HG03439 (cell line): ENCODE measurements around the gene MYH10.

Experiments used
- ATAC-seq: cut with Tn5 transposase; IDR thresholded peaks from one replicate; pipeline ENCODE4 v1.9.1; 2021; ENCODE audit warnings: mild to moderate bottlenecking, moderate library complexity; ENCODE audit not compliant: unreplicated experiment

Gene MYH10

GRCh38 chr17:8476741-8477140 is 153.8 kb downstream of the MYH10 start:
- no peak for ATAC-seq

- ATAC-seq: no peak
Observed at GRCh38 chr17:8475781-8476180, 154.7 kb downstream of the MYH10 start.

GRCh38 chr17:8475227-8475626 is 155.3 kb downstream of the MYH10 start:
- ATAC-seq: no peak

DNA sequence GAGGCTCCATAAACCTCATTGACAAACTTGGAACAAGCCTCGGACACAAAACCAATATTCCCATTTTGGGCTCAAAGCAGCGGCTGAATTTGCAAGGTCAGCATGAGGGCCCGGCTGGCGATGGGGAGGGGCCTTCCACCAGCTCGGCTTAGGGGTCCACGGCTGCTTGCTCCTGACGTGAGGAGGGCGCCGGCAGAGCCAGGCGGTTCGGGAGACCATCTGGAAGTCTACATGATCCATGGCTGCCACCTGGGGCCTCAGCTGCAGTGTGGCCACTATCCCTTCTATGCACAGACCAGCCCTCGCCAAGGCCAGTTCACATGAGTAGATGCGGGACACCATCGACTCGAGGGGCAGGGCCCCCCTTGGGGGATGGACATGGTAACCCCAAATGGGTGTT is 155.7 kb downstream of the MYH10 start:
- no peak for ATAC-seq

- ATAC-seq: no peak
Observed at GRCh38 chr17:8473451-8474192, 156.9 kb downstream of the MYH10 start.

GRCh38 chr17:8472663-8473062 is 157.9 kb downstream of the MYH10 start:
- ATAC-seq: no peak

- ATAC-seq: no peak
Observed at GRCh38 chr17:8470447-8471047, 160.0 kb downstream of the MYH10 start.

- no peak for ATAC-seq
Observed at GRCh38 chr17:8469964-8470363, 160.6 kb downstream of the MYH10 start.

DNA sequence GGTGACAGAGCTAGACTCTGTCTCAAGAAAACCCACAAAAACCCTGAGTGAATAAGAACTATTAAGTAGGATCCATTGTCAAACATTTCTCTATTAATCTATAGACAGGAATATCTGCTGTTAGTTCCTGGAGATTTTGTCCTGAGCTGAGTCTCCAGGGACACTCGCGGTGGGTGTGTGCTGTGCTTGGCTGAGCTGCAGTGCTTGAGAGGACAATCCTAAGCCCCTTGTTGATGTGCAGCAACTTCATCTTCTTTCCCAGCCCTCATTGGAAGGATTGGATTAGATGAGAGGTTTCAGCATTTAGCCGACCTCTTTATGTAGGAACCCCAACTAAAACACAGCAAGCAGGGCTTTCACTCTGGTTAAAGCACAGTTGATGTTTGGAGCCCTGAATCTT is 161.5 kb downstream of the MYH10 start:
- no peak for ATAC-seq

DNA sequence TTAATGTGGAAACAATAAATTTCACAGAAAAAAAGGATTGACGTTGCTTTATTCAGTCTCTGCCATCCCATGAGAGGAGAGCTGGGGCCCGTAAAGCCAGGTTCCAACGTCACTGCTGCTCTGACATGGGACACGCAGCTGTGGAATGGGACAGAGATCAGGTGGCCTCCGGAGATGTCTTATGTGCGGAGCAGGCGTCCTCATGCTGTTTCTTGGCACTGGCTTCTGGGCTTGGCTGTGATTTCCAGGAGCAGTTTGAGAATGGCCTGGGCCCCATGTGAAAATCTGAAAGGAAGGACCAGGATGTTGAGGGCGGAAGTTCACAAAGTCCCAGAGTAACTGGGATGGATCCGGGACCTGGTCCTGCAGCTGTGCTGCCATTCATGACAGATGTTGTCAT is 162.4 kb downstream of the MYH10 start:
- ATAC-seq: no peak

DNA sequence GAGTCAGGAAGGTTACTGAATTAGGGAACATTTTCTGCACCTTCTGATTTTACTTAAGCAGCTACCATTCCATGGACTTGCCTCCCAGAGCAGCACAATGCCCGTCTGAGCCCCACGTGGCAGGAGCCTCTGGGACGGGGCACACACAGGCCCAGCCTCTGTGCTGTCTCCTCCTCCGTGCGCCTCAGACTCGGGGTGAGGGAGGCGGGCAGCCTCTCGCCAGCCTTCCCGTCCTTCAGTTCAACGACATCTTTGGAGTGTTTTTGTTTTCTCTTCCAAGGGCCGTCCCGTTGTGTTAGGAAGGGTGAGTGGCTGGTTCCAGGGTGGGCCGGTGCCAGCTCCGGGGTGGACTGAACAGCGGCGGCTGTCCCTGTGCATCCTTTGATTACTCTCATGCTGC is 163.0 kb downstream of the MYH10 start:
- no peak for ATAC-seq

- no peak for ATAC-seq
Observed at GRCh38 chr17:8466873-8467272, 163.7 kb downstream of the MYH10 start.

GRCh38 chr17:8466456-8466855 is 164.1 kb downstream of the MYH10 start:
- no peak for ATAC-seq

- no peak for ATAC-seq
Observed at GRCh38 chr17:8465759-8466158, 164.8 kb downstream of the MYH10 start.

- no peak for ATAC-seq
Observed at GRCh38 chr17:8465356-8465755, 165.2 kb downstream of the MYH10 start.

- ATAC-seq: no peak
Observed at GRCh38 chr17:8464941-8465340, 165.6 kb downstream of the MYH10 start.

GRCh38 chr17:8463099-8463498 is 167.4 kb downstream of the MYH10 start:
- no peak for ATAC-seq

GRCh38 chr17:8462564-8462963 is 168.0 kb downstream of the MYH10 start:
- ATAC-seq: no peak

DNA sequence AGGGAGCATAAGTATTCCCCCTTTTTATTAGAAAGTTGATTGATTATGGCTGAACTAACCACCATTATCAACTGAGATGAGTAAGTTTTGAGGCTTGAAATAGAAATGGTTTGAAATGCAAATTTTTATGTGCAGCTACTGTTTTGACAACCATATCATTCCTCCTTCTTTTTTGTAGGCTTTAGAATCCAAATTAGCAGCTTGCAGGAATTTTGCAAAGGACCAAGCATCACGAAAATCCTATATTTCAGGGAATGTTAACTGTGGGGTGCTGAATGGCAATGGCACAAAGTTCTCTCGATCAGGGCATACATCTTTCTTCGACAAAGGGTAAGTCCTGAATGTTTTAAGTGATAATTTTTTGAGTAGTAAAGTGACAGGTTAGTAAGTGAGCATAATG is 170.7 kb downstream of the MYH10 start:
- no peak for ATAC-seq

DNA sequence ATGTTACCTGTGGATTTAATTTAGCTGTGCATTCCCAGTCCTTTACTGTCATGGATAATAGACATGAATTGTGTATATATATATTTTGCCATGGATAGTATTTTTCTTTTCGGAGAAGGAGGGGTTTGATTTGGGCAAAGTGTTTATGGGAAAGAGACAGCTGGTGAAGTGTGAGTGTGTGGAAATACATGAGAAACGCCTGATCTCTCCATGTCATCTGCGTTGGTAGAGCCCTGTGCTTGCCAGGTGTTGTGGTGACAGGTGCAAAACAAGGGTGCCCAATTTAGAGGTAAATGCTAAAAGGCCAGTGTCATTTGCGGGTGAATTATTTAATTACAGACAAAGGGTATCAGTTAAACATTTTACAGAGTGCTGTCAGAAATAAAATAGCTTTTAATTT is 171.4 kb downstream of the MYH10 start:
- no peak for ATAC-seq

DNA sequence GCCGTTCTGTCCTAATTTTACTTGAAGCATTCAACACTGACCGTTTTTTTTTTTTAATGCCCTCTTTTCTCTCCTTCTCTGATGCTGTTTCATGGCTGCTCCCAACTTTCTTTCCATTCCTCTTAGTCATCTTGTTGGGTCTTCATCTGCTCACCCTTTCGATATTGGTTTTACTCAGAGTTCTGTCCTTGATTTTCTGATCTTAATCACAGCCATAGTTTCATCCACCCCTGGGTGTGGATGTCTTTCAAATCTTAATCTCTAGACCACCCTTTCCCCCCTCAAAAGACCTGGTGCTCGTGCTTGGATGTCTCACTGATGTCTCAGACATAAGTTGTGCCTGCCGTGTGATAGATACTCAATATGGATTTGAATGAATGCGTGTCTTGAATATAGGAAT is 172.4 kb downstream of the MYH10 start:
- ATAC-seq: no peak

DNA sequence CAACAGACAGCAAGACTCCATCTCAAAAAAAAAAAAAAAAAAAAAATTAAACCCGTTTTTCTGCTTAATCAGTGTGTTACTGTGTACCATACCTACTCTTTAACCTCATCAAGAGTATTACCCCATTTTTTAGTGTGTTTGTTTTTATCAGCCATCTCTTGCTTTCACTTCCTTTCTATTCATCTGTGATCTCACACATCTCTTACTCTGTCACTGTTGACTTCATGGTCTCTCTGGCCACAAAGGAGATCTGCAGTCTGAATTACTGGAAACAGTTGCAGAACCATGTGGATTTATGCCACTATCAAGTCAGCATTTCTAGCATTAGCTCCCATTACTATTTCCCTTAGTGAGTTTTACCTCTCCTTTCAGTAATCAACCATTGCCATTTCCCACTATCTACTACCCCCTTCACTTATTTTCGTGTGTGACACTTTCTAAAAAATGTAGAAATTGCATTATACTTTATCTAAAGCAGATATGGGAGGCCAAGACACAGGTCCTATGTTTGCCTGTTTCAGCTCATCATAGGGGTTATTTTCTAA is 174.8 kb downstream of the MYH10 start:
- ATAC-seq: no peak

DNA sequence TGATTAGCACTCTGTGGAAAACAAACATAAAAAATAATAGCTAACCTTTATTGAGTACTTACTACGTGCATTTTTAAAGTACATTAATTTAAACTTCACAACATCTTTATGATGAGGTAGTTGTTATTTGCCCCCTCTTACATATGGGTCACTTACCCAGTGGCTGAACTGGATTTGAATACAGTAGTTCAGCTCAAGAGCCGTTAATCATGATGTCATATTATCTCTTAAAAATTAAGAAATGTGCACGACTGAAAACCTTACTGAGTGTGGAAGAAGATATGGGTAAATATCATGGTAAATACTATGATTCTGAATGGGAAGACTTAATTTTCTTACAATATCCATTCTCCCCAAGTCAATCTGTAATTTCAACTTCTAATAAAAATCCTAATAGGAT is 177.2 kb downstream of the MYH10 start:
- no peak for ATAC-seq
